Stomach (tissue), 9 donors: Measurements from ENCODE around the gene OSMR. TPM values are rescaled to one million over a fixed set of nuclear protein-coding genes. Genes with fewer than 3 reads are reported as not detected.

Experiments
- DNase-seq, 2 donors: peaks; one replicate each; pipeline versions ENCODE4 v3.0.0 to v3.0.0-alpha.2; 2013 to 2019
- H3K27ac ChIP-seq, 5 donors: fragments of 200-600 bp in 4 of 5; sonication (generic) in 4 of 5; one replicate each; pipeline ENCODE4 v1.5.1; 2013 to 2019; ENCODE audit warnings: mild to moderate bottlenecking in 1 of 5, moderate library complexity in 1 of 5
- H3K27me3 ChIP-seq, 3 donors: fragments of 200-600 bp; sonication (generic); one replicate each; pipeline ENCODE4 v1.5.1; 2017 to 2019; ENCODE audit warnings: mixed run types in 1 of 3
- H3K36me3 ChIP-seq, 4 donors: fragments of 200-600 bp; sonication (generic); 1 replicate in 3 of 4; 2 replicates in 1 of 4; pipeline ENCODE4 v1.5.1; 2016 to 2019
- H3K4me1 ChIP-seq, 4 donors: fragments of 200-600 bp; sonication (generic); one replicate each; pipeline ENCODE4 v1.5.1; 2016 to 2019
- H3K4me3 ChIP-seq, 4 donors: fragments of 200-600 bp; sonication (generic) in 3 of 4; one replicate each; pipeline ENCODE4 v1.5.1; 2016 to 2019; ENCODE audit warnings: mild to moderate bottlenecking in 1 of 4
- H3K9me3 ChIP-seq, 4 donors: fragments of 200-600 bp; sonication (generic); one replicate each; pipeline ENCODE4 v1.5.1; 2016 to 2019
- EP300 ChIP-seq: sonication (generic); formaldehyde crosslinking; IDR thresholded peaks from one replicate; pipeline ENCODE4 v1.6.1; 2017; ENCODE audit warnings: antibody characterized with exemption
- POLR2A ChIP-seq, 4 donors: fragments of 450-650 bp; IDR thresholded peaks; one replicate each; pipeline ENCODE4 v1.6.1; 2016; ENCODE audit warnings: antibody characterized with exemption in 4 of 4, control low read depth in 2 of 4, mild to moderate bottlenecking in 1 of 4, moderate library complexity in 1 of 4
- POLR2AphosphoS5 ChIP-seq, 3 donors: sonication (generic); formaldehyde crosslinking; IDR thresholded peaks; one replicate each; pipeline ENCODE4 v1.6.1; 2016; ENCODE audit warnings: antibody characterized with exemption in 3 of 3
- WGBS, 5 donors: extraction: QIAGEN DNeasy Blood & Tissue Kit in 3 of 5; methylation state at CpG; one replicate each; pipeline versions ENCODE4 v1.1.5 to v1.1.7; 2013 to 2018; 5-methylcytosine and 5-hydroxymethylcytosine counted together
- intact Hi-C: fragments of 100-400 bp; cut with DNase I; formaldehyde crosslinking; loops from one replicate; pipeline ENCODE4 v1.15.1; 2023; ENCODE audit warnings: low total_unique reads
- polyA plus RNA-seq, 3 donors: library from polyadenylated mRNA; stranded (reverse); fragments of 200-250 nt; gene quantifications; one replicate each; pipeline ENCODE4 v1.2.3, GENCODE V29; 2013
- total RNA-seq, 5 donors: library from RNA; depleted of rRNA; stranded (reverse); fragments of >200 nt; gene quantifications; one replicate each; pipeline versions ENCODE4 v1.1.0 to v1.2.3, GENCODE V29; 2014 to 2016
- TF ChIP-seq, protein P1 (sequence below), 7 experiments: fragments of 450-650 bp in 4 of 7; fragments of 200-600 bp in 3 of 7; sonication (generic) in 3 of 7; IDR thresholded peaks; one replicate each; pipeline ENCODE4 v1.5.1; 2016 to 2019; ENCODE audit warnings: antibody characterized with exemption in 7 of 7, control low read depth in 2 of 7, mild to moderate bottlenecking in 1 of 7
- donor health status: healthy with polysubstance abuse.
- donor health status: Bipolar disorder and iron deficiency.
- donor health status: healthy.

The OSMR gene
- total and polyA plus RNA-seq, 8 donors = 2.7 to 50.3 (median 11.9) TPM

DNA sequence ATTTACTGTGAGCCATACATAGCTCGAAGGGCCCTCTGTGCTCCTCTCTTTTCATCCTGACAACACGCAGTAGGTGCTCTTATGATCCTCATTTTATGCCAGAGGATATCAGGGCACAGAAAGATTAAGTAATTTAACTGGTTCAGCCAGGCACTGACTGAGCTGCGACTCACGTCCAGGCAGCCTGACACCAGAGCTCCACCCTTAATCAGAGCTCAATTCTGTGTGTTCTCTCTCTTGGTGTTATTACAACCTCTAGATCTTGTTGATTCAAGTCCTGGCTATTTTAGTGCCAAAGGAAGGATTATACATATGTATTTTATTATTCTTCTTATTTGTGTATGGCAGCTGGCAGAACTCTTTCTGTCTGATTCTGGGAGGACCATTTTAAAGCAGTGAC is 59.7 kb downstream of the OSMR start:
- no peak for DNase-seq
- peaks cover 13 to 91% (median 62%) of the 10 kb centered on the region in 4 donors for H3K36me3 ChIP-seq
- H3K27me3 ChIP-seq = no peaks in the 10 kb centered on the region
- no peaks in the 10 kb centered on the region for H3K4me1 ChIP-seq
- peaks cover 0 to 9% (median 0%) of the 10 kb centered on the region in 4 donors for H3K9me3 ChIP-seq
- intact Hi-C loops = no loop called here
- TF ChIP-seq EP300 = no peak
- no peak for TF ChIP-seq POLR2A (IDR thresholded peaks at IDR 0.05)
- TF ChIP-seq, protein P1, sequence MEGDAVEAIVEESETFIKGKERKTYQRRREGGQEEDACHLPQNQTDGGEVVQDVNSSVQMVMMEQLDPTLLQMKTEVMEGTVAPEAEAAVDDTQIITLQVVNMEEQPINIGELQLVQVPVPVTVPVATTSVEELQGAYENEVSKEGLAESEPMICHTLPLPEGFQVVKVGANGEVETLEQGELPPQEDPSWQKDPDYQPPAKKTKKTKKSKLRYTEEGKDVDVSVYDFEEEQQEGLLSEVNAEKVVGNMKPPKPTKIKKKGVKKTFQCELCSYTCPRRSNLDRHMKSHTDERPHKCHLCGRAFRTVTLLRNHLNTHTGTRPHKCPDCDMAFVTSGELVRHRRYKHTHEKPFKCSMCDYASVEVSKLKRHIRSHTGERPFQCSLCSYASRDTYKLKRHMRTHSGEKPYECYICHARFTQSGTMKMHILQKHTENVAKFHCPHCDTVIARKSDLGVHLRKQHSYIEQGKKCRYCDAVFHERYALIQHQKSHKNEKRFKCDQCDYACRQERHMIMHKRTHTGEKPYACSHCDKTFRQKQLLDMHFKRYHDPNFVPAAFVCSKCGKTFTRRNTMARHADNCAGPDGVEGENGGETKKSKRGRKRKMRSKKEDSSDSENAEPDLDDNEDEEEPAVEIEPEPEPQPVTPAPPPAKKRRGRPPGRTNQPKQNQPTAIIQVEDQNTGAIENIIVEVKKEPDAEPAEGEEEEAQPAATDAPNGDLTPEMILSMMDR (IDR thresholded peaks at IDR 0.05) = no peak
- no peak for TF ChIP-seq POLR2AphosphoS5 (IDR thresholded peaks at IDR 0.05)
- 81 to 96% (median 92%) methylated on average over 4 of the region's 4 CpGs for whole genome bisulfite sequencing, 5 donors
- H3K27ac ChIP-seq = no peak overlapping the region
- H3K4me3 ChIP-seq = no peak overlapping the region

- peaks cover 13 to 81% (median 56%) of the 10 kb centered on the region in 4 donors for H3K36me3 ChIP-seq
Observed at GRCh38 chr5:38906503-38906902, 60.7 kb downstream of the OSMR start.

GRCh38 chr5:38911933-38912332 is 66.1 kb downstream of the OSMR start:
- intact Hi-C loops = no loop called here
- WGBS, 5 donors = 91 to 97% (median 95%) methylated on average over 3 of the region's 3 CpGs

More at GRCh38 chr5:38906503-38906902, 60.7 kb downstream of the OSMR start:
- DNase-seq = no peak
- Histone ChIP-seq H3K9me3 (peaks cover 0 to 9% (median 0%) of the 10 kb centered on the region in 4 donors), H3K27me3 (no peaks in the 10 kb centered on the region), H3K4me1 (no peaks in the 10 kb centered on the region), H3K27ac (no peak overlapping the region), H3K4me3 (no peak overlapping the region)
- TF ChIP-seq POLR2AphosphoS5 (IDR thresholded peaks at IDR 0.05) (no peak), EP300 (no peak), POLR2A (IDR thresholded peaks at IDR 0.05) (no peak)
- TF ChIP-seq, protein P1 (IDR thresholded peaks at IDR 0.05) = no peak
- intact Hi-C loops = no loop called here

DNA sequence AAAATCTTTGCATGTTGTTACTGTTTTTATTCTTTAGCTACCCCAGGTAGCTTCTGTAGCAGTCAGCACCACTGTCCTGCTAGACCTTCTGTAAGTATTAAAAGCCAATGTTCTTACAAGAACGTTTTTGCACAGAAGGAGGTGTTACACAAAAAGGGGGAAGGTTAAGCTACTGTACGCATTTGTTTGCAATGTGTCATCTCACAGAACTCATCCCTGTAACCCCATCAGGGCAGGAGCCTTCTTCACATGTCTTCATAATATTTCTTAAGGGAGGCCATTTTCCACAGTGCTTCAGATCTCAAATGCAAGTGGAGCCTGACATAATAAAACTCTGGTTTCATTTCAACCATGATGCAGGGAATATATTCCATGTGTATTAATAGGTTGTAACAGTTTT is 67.9 kb downstream of the OSMR start:
- Histone ChIP-seq H3K4me1 (no peaks in the 10 kb centered on the region), H3K9me3 (no peaks in the 10 kb centered on the region), H3K36me3 (peaks cover 0 to 31% (median 24%) of the 10 kb centered on the region in 4 donors), H3K4me3 (no peak overlapping the region), H3K27me3 (no peaks in the 10 kb centered on the region), H3K27ac (no peak overlapping the region)
- no peak for DNase-seq
- WGBS, 5 donors = 72 to 77% (median 74%) methylated on average over 2 of the region's 2 CpGs
- TF ChIP-seq, protein P1 (IDR thresholded peaks at IDR 0.05) = no peak
- no peak for TF ChIP-seq POLR2A (IDR thresholded peaks at IDR 0.05)
- TF ChIP-seq EP300 = no peak
- no peak for TF ChIP-seq POLR2AphosphoS5 (IDR thresholded peaks at IDR 0.05)
- intact Hi-C loops = no loop called here

More at GRCh38 chr5:38911933-38912332, 66.1 kb downstream of the OSMR start:
- Histone ChIP-seq H3K4me3 (no peak overlapping the region), H3K27me3 (no peaks in the 10 kb centered on the region), H3K4me1 (no peaks in the 10 kb centered on the region), H3K36me3 (peaks cover 0 to 31% (median 23%) of the 10 kb centered on the region in 4 donors), H3K9me3 (no peaks in the 10 kb centered on the region), H3K27ac (no peak overlapping the region)
- TF ChIP-seq POLR2AphosphoS5 (IDR thresholded peaks at IDR 0.05) (no peak), EP300 (no peak), POLR2A (IDR thresholded peaks at IDR 0.05) (no peak)
- TF ChIP-seq, protein P1 (IDR thresholded peaks at IDR 0.05) = no peak
- no peak for DNase-seq
